ENCODE data around the gene SHCBP1. TPM values are rescaled to one million over a fixed set of nuclear protein-coding genes. Genes with fewer than 3 reads are reported as not detected.
"Not testable (repeated sequence)": the region's sequence is repeated elsewhere in the genome, so short reads cannot be mapped to it uniquely, and the experiment has no call there.

The SHCBP1 gene
- total RNA-seq, 4 donors from 2014 or later = 0.31 to 4.1 (median 0.86) TPM

DNA sequence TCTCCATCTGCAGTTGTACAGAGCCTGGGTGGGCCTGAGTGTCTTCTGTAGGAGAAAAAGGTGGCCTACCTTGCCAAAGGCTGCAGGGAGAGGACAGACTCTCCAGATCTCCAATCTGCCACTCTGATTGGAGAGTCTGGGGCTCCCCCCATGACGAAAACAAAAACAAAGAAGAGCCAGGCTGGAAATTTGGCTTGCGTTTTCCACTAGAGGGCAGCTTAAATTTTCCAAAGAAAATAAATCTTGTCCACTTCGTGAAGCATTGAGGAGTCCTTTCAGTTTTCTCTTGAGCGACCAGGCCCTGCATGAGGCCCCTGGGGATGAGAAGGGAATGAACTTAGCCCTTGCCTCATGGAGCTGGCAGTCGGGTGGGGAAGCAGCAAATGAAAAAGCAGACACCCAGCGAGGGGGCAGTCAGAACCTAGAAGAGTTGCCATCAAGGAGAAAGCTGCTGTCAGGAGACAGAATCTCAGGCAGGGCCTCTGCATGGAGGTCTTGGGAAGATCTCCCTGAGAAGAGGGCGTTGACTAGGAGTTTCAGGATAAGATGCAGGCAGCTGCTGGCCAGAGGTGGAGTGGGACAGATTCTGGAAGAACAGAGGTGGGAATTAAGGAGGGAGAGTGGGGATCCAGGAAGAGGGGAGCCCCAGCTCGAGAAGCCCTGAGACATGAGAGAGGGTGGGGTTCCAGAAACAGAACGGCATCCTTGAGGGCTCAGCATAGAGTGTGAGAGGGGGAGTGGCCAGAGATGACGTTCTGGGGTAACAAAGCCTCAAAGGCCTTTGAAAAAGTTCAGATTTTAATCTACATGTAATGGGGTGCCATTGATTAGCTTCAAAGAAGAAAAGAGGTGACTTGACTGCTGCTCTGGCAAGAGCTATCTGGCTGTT is 8.4 kb upstream of the SHCBP1 start:
- 19 to 27% methylated on average over 5 to 10 of the region's 10 CpGs for WGBS, 2 donors (ENCODE audit: low coverage in 1 of 2)
- ATAC-seq = peak; percentile 46
- Histone ChIP-seq H3K9me3 (no peaks in the 10 kb centered on the region), H3K4me3 (no peak overlapping the region), H3K27me3 (no peaks in the 10 kb centered on the region), H3K27ac (peak overlapping the region in 3 of 4 donors; percentile 16 to 49 (median 44)), H3K36me3 (no peaks in the 10 kb centered on the region), H3K4me1 (peaks cover 0 to 6% (median 0%) of the 10 kb centered on the region in 3 donors)
- no peak for TF ChIP-seq POLR2A (IDR thresholded peaks at IDR 0.05)
- TF ChIP-seq POLR2AphosphoS5 (IDR thresholded peaks at IDR 0.05) = no peak
- peak in 2 of 4 experiments; percentile 21 to 37 for TF ChIP-seq CTCF (IDR thresholded peaks at IDR 0.05)

GRCh38 chr16:46627746-46628145 is 6.6 kb upstream of the SHCBP1 start:
- Histone ChIP-seq H3K4me1 (peaks cover 0 to 6% (median 0%) of the 10 kb centered on the region in 3 donors), H3K9me3 (no peaks in the 10 kb centered on the region), H3K36me3 (no peaks in the 10 kb centered on the region), H3K27ac (no peak overlapping the region), H3K27me3 (no peaks in the 10 kb centered on the region), H3K4me3 (no peak overlapping the region)
- no peak for ATAC-seq
- TF ChIP-seq POLR2A (IDR thresholded peaks at IDR 0.05) (no peak), EP300 (IDR thresholded peaks at IDR 0.05) (no peak), CTCF (IDR thresholded peaks at IDR 0.05) (no peak), POLR2AphosphoS5 (IDR thresholded peaks at IDR 0.05) (no peak)
- 87 to 92% methylated on average over 3 to 4 of the region's 5 CpGs for WGBS, 2 donors (ENCODE audit: low coverage in 1 of 2)

DNA sequence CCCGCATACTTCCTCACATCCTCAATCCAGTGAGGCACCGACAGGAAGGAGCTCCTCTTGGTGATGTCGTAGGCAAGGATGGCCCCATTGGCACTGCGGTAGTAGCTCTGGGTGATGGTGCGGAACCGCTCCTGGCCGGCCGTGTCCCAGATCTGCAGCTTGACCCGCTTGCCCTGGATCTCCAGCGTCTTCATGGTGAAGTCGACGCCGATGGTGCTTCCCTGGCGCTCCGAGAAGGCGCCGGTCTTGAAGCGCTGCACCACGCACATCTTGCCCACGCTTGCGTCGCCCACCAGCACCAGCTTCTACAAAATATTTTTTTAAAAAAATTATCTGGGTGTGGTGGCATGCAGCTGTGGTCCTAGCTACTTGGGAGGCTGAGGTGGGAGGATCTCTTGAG is 5.5 kb upstream of the SHCBP1 start:
- 98% methylated on average over 12 of the region's 22 CpGs; no CpG with 5 or more reads in 1 of the 2 donors for WGBS, 2 donors (ENCODE audit: low coverage in 1 of 2)
- not testable (repeated sequence) for H3K36me3 ChIP-seq, H3K27me3 ChIP-seq, H3K4me3 ChIP-seq, H3K9me3 ChIP-seq, H3K27ac ChIP-seq, ATAC-seq
- peaks cover 0 to 11% (median 0%) of the 10 kb centered on the region in 3 donors for H3K4me1 ChIP-seq

- not testable (repeated sequence) for H3K9me3 ChIP-seq, ATAC-seq, H3K27ac ChIP-seq, H3K36me3 ChIP-seq, H3K4me3 ChIP-seq, H3K27me3 ChIP-seq
- no CpG with 5 or more reads among the region's 6 CpGs for WGBS, 2 donors (ENCODE audit: low coverage in 1 of 2)
- H3K4me1 ChIP-seq = peaks cover 0 to 24% (median 7%) of the 10 kb centered on the region in 3 donors
These were observed 3.7 kb upstream of the SHCBP1 start for GRCh38 chr16:46624862-46625261.

GRCh38 chr16:46623707-46624106 is 2.5 kb upstream of the SHCBP1 start:
- no CpG with 5 or more reads among the region's 6 CpGs for WGBS, 2 donors (ENCODE audit: low coverage in 1 of 2)
- H3K36me3 ChIP-seq, ATAC-seq: not testable (repeated sequence)

GRCh38 chr16:46623246-46623645 is 2.1 kb upstream of the SHCBP1 start:
- H3K36me3 ChIP-seq, H3K4me3 ChIP-seq, H3K27me3 ChIP-seq, H3K9me3 ChIP-seq, H3K27ac ChIP-seq: not testable (repeated sequence)
- H3K4me1 ChIP-seq = peaks cover 0 to 19% (median 7%) of the 10 kb centered on the region in 3 donors
- no CpG with 5 or more reads among the region's 8 CpGs for WGBS, 2 donors (ENCODE audit: low coverage in 1 of 2)
- peak; percentile 64 for ATAC-seq

More at GRCh38 chr16:46623707-46624106, 2.5 kb upstream of the SHCBP1 start:
- H3K27ac ChIP-seq, H3K27me3 ChIP-seq, H3K9me3 ChIP-seq, H3K4me3 ChIP-seq: not testable (repeated sequence)
- H3K4me1 ChIP-seq = peaks cover 0 to 19% (median 7%) of the 10 kb centered on the region in 3 donors

All from gastroesophageal sphincter (tissue), 4 donors.